Activated CD8-positive, alpha-beta memory T cell treated with anti-CD3 and anti-CD28 coated beads for 1 hour (primary cell): ENCODE measurements around the gene AP2B1.

Experiments used
- DNase-seq, 2 donors: peaks; one replicate each; pipeline ENCODE4 v3.0.0-alpha.2; 2020; ENCODE audit warnings: low read depth in 1 of 2; ENCODE audit errors: extremely low read depth in 1 of 2

The AP2B1 gene

GRCh38 chr17:35766489-35766877 lies 179.4 kb downstream of the AP2B1 start:
- no peak for DNase-seq

DNA sequence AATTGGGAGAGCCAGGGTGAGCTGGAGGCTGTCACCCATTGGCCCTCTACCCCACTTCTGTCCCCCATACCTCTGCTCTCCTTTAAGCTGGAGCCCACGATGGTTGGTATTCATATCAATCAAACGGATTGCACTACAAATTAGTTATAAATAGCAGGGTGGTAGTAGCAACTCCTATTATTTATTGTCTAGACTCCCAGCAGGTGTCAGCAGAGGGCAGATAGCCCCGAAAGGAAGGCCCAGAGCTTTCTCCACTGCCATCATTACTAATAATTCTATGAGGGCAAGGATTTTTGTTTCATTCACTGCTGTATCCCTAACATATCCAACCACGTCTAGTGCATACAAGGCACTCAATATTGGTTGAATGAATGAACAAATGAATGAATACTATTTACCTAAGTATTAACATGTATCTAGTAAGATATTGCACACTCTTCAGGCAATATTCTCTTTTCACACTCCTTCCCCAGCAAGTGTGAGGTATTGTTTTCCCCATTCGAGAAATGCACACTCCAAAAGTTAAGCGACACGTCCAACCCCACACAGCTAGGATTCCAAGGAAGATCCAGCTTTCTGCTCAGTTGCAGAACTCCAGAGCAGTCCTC lies 179.9 kb downstream of the AP2B1 start:
- DNase-seq = no peak

DNA sequence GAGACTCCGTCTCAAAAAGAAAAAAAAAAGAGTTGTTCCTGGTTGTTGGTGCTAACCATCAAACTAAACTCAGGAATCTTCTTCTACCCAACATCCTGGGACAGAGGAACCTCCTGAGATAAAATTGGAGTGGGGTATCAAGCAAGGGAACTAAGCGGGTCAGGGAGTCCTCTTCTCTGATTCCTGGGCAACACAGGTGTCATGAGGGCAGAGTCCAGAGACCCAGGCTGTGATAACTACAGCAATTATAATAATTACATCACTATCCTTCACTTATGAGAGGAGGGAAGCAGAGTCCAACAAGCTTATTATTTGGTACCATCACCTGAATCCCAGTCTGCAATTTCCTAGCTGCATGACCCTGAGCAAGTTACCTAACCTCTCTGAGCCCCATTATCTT lies 181.7 kb downstream of the AP2B1 start:
- no peak for DNase-seq

GRCh38 chr17:35769895-35770486 lies 182.9 kb downstream of the AP2B1 start:
- no peak for DNase-seq

DNA sequence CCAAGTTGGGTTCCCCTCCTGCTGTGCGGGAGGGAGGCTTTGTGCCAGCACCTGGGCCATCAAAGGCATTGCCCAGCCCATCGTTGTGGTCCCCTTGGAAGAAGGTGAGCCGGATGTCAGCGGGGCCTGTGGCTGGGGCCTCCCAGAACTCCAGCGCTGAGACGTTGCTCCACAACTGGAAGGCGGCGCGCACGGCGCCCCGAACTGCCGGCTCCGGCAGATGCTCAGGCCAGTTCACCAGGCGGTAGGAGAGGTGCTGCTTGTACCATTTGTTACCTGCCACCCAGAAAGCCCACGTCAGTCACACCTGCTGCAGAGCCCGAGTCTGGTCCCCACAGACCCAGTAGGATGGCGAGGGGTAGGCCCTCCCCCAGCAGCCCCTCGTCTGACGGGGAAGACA lies 186.0 kb downstream of the AP2B1 start:
- no peak for DNase-seq

- no peak for DNase-seq
These were observed 186.7 kb downstream of the AP2B1 start for GRCh38 chr17:35773679-35774425.

- no peak for DNase-seq
These were observed 187.4 kb downstream of the AP2B1 start for GRCh38 chr17:35774499-35774898.

- no peak for DNase-seq
These were observed 187.9 kb downstream of the AP2B1 start for GRCh38 chr17:35775039-35775438.

DNA sequence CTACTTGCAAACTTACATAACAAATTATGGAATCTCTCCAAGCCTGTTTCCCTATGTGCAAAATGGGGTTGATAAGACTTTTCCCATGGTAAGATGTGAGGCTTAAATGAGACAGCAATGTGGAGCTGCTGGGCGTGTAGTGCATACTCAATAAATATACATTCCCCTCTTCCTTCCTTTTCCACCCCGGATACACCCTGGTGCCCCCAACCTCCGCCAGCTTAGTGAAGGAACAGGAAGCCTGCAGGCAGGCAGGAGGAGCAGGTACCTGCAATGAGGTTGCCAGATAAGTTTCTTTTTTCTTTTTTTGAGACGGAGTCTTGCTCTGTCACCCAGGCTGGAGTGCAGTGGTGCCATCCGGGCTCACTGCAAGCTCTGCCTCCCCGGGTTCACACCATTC lies 188.5 kb downstream of the AP2B1 start:
- no peak for DNase-seq
